ENCODE results near the gene CHDH. TPM values are rescaled to one million over a fixed set of nuclear protein-coding genes. Genes with fewer than 3 reads are reported as not detected.

The CHDH gene
- polyA plus RNA-seq, 2 of the 4 experiments (the other 2 are of a cell fraction), result 1.1 to 2.8 TPM

DNA sequence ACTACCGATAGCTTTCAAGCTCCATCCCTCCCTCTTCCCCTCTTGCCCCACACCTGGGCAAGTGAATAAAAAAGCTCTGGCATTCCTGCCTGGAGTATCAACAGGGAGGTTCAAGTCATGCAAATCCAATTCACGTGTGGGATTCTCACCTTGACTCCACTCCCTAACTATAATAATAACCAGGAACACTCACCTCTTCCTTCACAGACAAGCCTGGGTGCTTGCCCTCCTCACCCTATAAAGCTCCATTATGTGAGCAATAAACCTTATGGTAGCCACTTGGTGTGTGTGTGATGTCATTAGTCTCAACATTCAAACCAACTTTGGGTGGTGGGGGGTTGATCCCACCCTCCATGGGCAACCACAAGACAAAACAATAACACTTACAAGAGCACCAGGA is 16.6 kb downstream of the CHDH start:
- CTCF ChIA-PET, result no interaction called here
- Histone ChIP-seq H3K9me3 (no peaks in the 10 kb centered on the region), H3K4me3 (no peak overlapping the region), H3K27ac (no peak overlapping the region), H3K4me2 (no peak overlapping the region), H3K4me1 (no peaks in the 10 kb centered on the region)
- WGBS (ENCODE audit: missing lambda C conversion rate), result 88% methylated on average over 2 of the region's 2 CpGs
- no peak for TF ChIP-seq BHLHE40 (IDR thresholded peaks at IDR 0.05; ENCODE audit: low read depth, low read length)
- TF ChIP-seq, protein P1, sequence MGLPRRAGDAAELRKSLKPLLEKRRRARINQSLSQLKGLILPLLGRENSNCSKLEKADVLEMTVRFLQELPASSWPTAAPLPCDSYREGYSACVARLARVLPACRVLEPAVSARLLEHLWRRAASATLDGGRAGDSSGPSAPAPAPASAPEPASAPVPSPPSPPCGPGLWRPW (IDR thresholded peaks at IDR 0.05), result no peak
- FAIRE-seq (no peak), DNase-seq (ENCODE audit: low read depth in 1 of 2, low spot score in 1 of 2) (no peak), ATAC-seq (no peak)
- POLR2A ChIA-PET, result no interaction called here

DNA sequence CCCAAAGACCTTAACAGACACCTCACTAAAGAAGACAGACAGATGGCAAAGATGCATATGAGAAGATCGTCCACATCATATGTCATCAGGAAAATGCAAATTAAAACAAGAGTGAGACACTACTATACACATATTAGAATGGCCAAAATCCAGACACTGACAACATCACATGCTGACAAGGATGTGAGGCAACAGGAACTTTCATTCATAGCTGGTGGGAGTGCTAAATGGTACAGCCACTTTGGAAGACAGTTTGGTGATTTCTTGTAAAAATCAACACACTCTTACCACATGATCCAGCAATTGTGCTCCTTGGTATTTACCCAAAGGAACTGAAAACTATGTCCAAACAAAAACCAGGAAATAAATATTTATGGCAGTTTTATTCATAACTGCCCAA is 17.6 kb downstream of the CHDH start:
- ChIA-PET CTCF (no interaction called here), POLR2A (no interaction called here)
- FAIRE-seq (no peak), DNase-seq (ENCODE audit: low read depth in 1 of 2, low spot score in 1 of 2) (no peak), ATAC-seq (no peak)
- Histone ChIP-seq H3K4me2 (no peak overlapping the region), H3K9me3 (no peaks in the 10 kb centered on the region), H3K27ac (no peak overlapping the region), H3K4me3 (no peak overlapping the region), H3K4me1 (no peaks in the 10 kb centered on the region)
- no peak for TF ChIP-seq CEBPB (IDR thresholded peaks at IDR 0.05)
- TF ChIP-seq ESRRA (IDR thresholded peaks at IDR 0.05; ENCODE audit: borderline replicate concordance, low read length), result no peak
- TF ChIP-seq FOSB (CRISPR knock-in tag; IDR thresholded peaks at IDR 0.05), result no peak
- no peak for TF ChIP-seq ZFP36 (IDR thresholded peaks at IDR 0.05; ENCODE audit: borderline replicate concordance, partially characterized antibody)
- TF ChIP-seq, protein P2, sequence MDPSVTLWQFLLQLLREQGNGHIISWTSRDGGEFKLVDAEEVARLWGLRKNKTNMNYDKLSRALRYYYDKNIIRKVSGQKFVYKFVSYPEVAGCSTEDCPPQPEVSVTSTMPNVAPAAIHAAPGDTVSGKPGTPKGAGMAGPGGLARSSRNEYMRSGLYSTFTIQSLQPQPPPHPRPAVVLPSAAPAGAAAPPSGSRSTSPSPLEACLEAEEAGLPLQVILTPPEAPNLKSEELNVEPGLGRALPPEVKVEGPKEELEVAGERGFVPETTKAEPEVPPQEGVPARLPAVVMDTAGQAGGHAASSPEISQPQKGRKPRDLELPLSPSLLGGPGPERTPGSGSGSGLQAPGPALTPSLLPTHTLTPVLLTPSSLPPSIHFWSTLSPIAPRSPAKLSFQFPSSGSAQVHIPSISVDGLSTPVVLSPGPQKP (IDR thresholded peaks at IDR 0.05; ENCODE audit: low read depth, low read length), result no peak
- TF ChIP-seq, protein P3, sequence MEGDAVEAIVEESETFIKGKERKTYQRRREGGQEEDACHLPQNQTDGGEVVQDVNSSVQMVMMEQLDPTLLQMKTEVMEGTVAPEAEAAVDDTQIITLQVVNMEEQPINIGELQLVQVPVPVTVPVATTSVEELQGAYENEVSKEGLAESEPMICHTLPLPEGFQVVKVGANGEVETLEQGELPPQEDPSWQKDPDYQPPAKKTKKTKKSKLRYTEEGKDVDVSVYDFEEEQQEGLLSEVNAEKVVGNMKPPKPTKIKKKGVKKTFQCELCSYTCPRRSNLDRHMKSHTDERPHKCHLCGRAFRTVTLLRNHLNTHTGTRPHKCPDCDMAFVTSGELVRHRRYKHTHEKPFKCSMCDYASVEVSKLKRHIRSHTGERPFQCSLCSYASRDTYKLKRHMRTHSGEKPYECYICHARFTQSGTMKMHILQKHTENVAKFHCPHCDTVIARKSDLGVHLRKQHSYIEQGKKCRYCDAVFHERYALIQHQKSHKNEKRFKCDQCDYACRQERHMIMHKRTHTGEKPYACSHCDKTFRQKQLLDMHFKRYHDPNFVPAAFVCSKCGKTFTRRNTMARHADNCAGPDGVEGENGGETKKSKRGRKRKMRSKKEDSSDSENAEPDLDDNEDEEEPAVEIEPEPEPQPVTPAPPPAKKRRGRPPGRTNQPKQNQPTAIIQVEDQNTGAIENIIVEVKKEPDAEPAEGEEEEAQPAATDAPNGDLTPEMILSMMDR (IDR thresholded peaks at IDR 0.05), result no peak
- TF ChIP-seq MAFK (IDR thresholded peaks at IDR 0.05; ENCODE audit: partially characterized antibody), result no peak
- no peak for TF ChIP-seq NR3C1 (IDR thresholded peaks at IDR 0.05)
- no peak for TF ChIP-seq POLR2AphosphoS2 (conservative IDR thresholded peaks at IDR 0.05; ENCODE audit: low read length)
- no peak for TF ChIP-seq ZSCAN20 (CRISPR knock-in tag; IDR thresholded peaks at IDR 0.05)
- no peak for TF ChIP-seq POLR2A (IDR thresholded peaks at IDR 0.05; ENCODE audit: low read length)
- no peak for TF ChIP-seq HOXA7 (CRISPR knock-in tag; IDR thresholded peaks at IDR 0.05)
- TF ChIP-seq ZNF302 (CRISPR knock-in tag; IDR thresholded peaks at IDR 0.05), result no peak
- TF ChIP-seq, protein P4, sequence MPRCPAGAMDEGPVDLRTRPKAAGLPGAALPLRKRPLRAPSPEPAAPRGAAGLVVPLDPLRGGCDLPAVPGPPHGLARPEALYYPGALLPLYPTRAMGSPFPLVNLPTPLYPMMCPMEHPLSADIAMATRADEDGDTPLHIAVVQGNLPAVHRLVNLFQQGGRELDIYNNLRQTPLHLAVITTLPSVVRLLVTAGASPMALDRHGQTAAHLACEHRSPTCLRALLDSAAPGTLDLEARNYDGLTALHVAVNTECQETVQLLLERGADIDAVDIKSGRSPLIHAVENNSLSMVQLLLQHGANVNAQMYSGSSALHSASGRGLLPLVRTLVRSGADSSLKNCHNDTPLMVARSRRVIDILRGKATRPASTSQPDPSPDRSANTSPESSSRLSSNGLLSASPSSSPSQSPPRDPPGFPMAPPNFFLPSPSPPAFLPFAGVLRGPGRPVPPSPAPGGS (IDR thresholded peaks at IDR 0.05), result no peak
- no peak for TF ChIP-seq PHF8 (IDR thresholded peaks at IDR 0.05; ENCODE audit: borderline replicate concordance, low read depth)
- TF ChIP-seq SMC3 (IDR thresholded peaks at IDR 0.05), result no peak
- WGBS (ENCODE audit: missing lambda C conversion rate), result 79% methylated on average over 1 of the region's 1 CpG

DNA sequence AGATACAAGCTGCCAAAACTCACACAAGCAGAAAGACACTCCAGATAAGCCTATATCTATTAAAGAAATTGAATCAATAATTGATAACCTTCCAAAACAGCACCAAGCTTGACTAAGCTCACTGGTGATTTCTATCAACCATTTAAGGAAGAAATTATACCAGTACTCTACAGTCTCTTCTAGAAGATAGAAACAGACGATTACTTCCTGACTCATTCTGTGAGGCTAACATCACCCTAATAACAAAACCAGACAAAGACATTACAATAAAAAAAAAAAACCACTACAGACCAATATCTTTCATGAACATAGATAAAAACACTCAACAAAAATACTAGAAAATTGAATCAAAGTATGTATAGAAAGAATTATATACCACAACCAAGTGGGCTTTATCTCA is 20.2 kb downstream of the CHDH start:
- Histone ChIP-seq H3K9me3 (no peaks in the 10 kb centered on the region), H3K27ac (no peak overlapping the region), H3K4me2 (no peak overlapping the region), H3K4me3 (no peak overlapping the region), H3K4me1 (no peaks in the 10 kb centered on the region)
- CTCF ChIA-PET, result interaction anchor here (1.1 kb wide), 1 partner anchor 9 kb away, joined by 3 read pairs; no protein-coding TSS in a partner anchor
- TF ChIP-seq CEBPB (IDR thresholded peaks at IDR 0.05) (no peak), PHF8 (IDR thresholded peaks at IDR 0.05; ENCODE audit: borderline replicate concordance, low read depth) (no peak), ESRRA (IDR thresholded peaks at IDR 0.05; ENCODE audit: borderline replicate concordance, low read length) (no peak), FOSB (CRISPR knock-in tag; IDR thresholded peaks at IDR 0.05) (no peak)
- TF ChIP-seq, protein P5, sequence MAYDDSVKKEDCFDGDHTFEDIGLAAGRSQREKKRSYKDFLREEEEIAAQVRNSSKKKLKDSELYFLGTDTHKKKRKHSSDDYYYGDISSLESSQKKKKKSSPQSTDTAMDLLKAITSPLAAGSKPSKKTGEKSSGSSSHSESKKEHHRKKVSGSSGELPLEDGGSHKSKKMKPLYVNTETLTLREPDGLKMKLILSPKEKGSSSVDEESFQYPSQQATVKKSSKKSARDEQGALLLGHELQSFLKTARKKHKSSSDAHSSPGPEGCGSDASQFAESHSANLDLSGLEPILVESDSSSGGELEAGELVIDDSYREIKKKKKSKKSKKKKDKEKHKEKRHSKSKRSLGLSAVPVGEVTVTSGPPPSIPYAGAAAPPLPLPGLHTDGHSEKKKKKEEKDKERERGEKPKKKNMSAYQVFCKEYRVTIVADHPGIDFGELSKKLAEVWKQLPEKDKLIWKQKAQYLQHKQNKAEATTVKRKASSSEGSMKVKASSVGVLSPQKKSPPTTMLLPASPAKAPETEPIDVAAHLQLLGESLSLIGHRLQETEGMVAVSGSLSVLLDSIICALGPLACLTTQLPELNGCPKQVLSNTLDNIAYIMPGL (CRISPR knock-in tag; IDR thresholded peaks at IDR 0.05; ENCODE audit: borderline replicate concordance), result no peak
- TF ChIP-seq, protein P6, sequence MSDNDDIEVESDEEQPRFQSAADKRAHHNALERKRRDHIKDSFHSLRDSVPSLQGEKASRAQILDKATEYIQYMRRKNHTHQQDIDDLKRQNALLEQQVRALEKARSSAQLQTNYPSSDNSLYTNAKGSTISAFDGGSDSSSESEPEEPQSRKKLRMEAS (IDR thresholded peaks at IDR 0.05), result no peak
- DNase-seq (ENCODE audit: low read depth in 1 of 2, low spot score in 1 of 2) (no peak), FAIRE-seq (no peak), ATAC-seq (no peak)
- 75% methylated on average over 1 of the region's 1 CpG for WGBS (ENCODE audit: missing lambda C conversion rate)
- POLR2A ChIA-PET, result no interaction called here

Measured in A549 (cell line).